ENCODE results near the gene OR6S1.
"Not testable (repeated sequence)": the region's sequence is repeated elsewhere in the genome, so short reads cannot be mapped to it uniquely, and the experiment has no call there.

OR6S1 gene

GRCh38 chr14:20602583-20602982, 38.9 kb downstream of the OR6S1 start:
- no peak for TF ChIP-seq CTCF (IDR thresholded peaks at IDR 0.05; ENCODE audit: low read depth, low read length)
- H3K4me3 ChIP-seq (replicated peaks in 1 of 2; ENCODE audit: low read depth in 2 of 2, low read length in 2 of 2), result no peak overlapping the region
- no peak for DNase-seq (ENCODE audit: low read depth in 2 of 2)

GRCh38 chr14:20601522-20601921, 40.0 kb downstream of the OR6S1 start:
- no peak for TF ChIP-seq CTCF (IDR thresholded peaks at IDR 0.05; ENCODE audit: low read depth, low read length)
- H3K4me3 ChIP-seq (replicated peaks in 1 of 2; ENCODE audit: low read depth in 2 of 2, low read length in 2 of 2), result no peak overlapping the region
- DNase-seq (ENCODE audit: low read depth in 2 of 2), result no peak

- H3K4me3 ChIP-seq (replicated peaks in 1 of 2; ENCODE audit: low read depth in 2 of 2, low read length in 2 of 2), result no peak overlapping the region
- no peak for TF ChIP-seq CTCF (IDR thresholded peaks at IDR 0.05; ENCODE audit: low read depth, low read length)
- no peak for DNase-seq (ENCODE audit: low read depth in 2 of 2)
These were observed 44.4 kb downstream of the OR6S1 start for GRCh38 chr14:20597108-20597507.

GRCh38 chr14:20595726-20596125, 45.8 kb downstream of the OR6S1 start:
- H3K4me3 ChIP-seq (replicated peaks in 1 of 2; ENCODE audit: low read depth in 2 of 2, low read length in 2 of 2); DNase-seq (ENCODE audit: low read depth in 2 of 2): not testable (repeated sequence)

- DNase-seq (ENCODE audit: low read depth in 2 of 2), result no peak
- no peak overlapping the region for H3K4me3 ChIP-seq (replicated peaks in 1 of 2; ENCODE audit: low read depth in 2 of 2, low read length in 2 of 2)
- no peak for TF ChIP-seq CTCF (IDR thresholded peaks at IDR 0.05; ENCODE audit: low read depth, low read length)
These were observed 48.9 kb downstream of the OR6S1 start for GRCh38 chr14:20592574-20592973.

GRCh38 chr14:20591235-20591634, 50.3 kb downstream of the OR6S1 start, which contains the start of gene RNASE12:
Gene RNASE12, minus strand, starts transcription at chr14:20591376. Its CDS starts 653 bp downstream, at chr14:20590723.
- no peak for DNase-seq (ENCODE audit: low read depth in 2 of 2)
- H3K4me3 ChIP-seq (replicated peaks in 1 of 2; ENCODE audit: low read depth in 2 of 2, low read length in 2 of 2), result no peak within 1 kb of the TSS
- TF ChIP-seq CTCF (IDR thresholded peaks at IDR 0.05; ENCODE audit: low read depth, low read length), result no peak

Data from cardiac fibroblast (primary cell).